Measurements from ENCODE around the gene NCOA5.

DNA sequence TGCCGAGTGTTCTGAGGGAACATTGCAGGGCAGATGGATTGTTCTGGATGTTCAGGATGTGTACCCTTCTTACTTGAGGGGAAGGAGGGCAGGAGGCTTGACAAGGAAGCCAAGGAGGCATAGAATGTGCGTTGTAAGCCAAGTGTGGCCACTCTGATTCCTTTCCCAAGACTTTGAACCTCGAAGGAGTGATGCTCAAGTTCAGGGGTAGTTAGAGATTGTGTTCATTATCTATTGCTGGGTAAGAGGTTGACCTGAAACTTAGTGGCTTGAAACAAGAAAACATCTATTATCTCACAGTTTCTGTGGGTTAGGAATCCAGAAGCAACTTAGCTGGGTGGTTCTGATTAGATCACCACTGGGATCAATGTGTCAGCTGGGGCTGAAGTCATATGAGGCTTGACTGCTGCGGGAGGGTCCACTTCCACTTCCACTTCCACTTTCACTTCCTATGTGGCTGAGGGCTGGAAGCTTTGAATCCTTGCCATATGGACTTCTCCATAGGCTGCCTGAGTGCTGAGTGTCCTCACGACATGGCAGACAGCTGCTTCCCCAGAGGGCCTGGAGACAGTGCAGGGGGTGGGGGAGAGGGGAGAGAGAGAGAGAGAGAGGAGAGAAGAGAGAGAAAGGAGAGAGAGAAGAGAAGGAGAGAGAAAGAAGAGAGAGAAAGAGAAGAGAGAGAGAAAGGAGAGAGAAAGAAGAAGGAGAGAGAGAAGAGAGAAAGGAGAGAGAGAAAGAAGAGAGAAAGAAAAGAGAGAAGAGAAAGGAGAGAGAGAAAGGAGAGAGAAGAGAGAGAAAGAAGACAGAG is 21.5 kb upstream of the NCOA5 start:
- TF ChIP-seq, protein P1, sequence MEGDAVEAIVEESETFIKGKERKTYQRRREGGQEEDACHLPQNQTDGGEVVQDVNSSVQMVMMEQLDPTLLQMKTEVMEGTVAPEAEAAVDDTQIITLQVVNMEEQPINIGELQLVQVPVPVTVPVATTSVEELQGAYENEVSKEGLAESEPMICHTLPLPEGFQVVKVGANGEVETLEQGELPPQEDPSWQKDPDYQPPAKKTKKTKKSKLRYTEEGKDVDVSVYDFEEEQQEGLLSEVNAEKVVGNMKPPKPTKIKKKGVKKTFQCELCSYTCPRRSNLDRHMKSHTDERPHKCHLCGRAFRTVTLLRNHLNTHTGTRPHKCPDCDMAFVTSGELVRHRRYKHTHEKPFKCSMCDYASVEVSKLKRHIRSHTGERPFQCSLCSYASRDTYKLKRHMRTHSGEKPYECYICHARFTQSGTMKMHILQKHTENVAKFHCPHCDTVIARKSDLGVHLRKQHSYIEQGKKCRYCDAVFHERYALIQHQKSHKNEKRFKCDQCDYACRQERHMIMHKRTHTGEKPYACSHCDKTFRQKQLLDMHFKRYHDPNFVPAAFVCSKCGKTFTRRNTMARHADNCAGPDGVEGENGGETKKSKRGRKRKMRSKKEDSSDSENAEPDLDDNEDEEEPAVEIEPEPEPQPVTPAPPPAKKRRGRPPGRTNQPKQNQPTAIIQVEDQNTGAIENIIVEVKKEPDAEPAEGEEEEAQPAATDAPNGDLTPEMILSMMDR (IDR thresholded peaks at IDR 0.05 in 8 of 11, conservative IDR thresholded peaks at IDR 0.05 in 3 of 11): no peak
- TF ChIP-seq POLR2AphosphoS5 (IDR thresholded peaks at IDR 0.05): peak in 1 of 3 donors; percentile 50
